ENCODE data around the gene CLEC4M. TPM values are rescaled to one million over a fixed set of nuclear protein-coding genes. Genes with fewer than 3 reads are reported as not detected.
"Not testable (repeated sequence)": the region's sequence is repeated elsewhere in the genome, so short reads cannot be mapped to it uniquely, and the experiment has no call there.

The CLEC4M gene
- total RNA-seq, 2 donors from 2014 or later = not detected

DNA sequence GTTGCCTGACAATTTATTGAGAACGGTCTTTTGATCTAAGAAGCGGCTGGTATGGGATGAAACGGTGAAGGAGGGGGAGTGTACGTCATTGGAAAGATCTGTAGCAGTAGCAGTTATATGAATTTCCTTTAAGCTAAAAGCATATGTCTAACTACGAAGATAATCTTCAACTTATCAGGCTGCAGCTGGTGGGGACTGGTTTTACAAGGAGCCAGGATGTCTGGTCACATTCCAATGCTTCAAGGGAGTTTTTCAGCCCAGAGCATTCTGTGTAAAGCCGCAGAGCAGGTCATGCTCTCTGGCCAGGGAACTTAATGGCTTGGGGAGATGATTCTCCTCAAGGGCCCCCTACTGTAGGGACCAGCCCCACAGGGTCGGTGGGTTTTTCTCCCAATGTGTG is 29.2 kb downstream of the CLEC4M start:
- no peaks in the 10 kb centered on the region for H3K4me1 Mint-ChIP-seq
- Histone ChIP-seq H3K27me3 (ENCODE audit: control insufficient read depth, insufficient read depth, low read length, poor library complexity, severe bottlenecking) (peaks cover 44% of the 10 kb centered on the region), H3K4me1 (ENCODE audit: control insufficient read depth, insufficient read depth, low read length) (no peaks in the 10 kb centered on the region), H3K4me3 (ENCODE audit: low read length) (no peak overlapping the region), H3K9me3 (ENCODE audit: control insufficient read depth, low read length) (no peaks in the 10 kb centered on the region), H3K27ac (ENCODE audit: low read depth, low read length) (no peak overlapping the region), H3K9ac (ENCODE audit: extremely low read depth, low read length, poor library complexity, severe bottlenecking) (no peak overlapping the region), H3K36me3 (ENCODE audit: control insufficient read depth, insufficient read depth, low read length) (no peaks in the 10 kb centered on the region)
- no peak for DNase-seq
- no peak overlapping the region for H3K4me3 Mint-ChIP-seq
- no peak overlapping the region for H3K27ac Mint-ChIP-seq
- TF ChIP-seq, protein P1, sequence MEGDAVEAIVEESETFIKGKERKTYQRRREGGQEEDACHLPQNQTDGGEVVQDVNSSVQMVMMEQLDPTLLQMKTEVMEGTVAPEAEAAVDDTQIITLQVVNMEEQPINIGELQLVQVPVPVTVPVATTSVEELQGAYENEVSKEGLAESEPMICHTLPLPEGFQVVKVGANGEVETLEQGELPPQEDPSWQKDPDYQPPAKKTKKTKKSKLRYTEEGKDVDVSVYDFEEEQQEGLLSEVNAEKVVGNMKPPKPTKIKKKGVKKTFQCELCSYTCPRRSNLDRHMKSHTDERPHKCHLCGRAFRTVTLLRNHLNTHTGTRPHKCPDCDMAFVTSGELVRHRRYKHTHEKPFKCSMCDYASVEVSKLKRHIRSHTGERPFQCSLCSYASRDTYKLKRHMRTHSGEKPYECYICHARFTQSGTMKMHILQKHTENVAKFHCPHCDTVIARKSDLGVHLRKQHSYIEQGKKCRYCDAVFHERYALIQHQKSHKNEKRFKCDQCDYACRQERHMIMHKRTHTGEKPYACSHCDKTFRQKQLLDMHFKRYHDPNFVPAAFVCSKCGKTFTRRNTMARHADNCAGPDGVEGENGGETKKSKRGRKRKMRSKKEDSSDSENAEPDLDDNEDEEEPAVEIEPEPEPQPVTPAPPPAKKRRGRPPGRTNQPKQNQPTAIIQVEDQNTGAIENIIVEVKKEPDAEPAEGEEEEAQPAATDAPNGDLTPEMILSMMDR (conservative IDR thresholded peaks at IDR 0.05) = no peak
- H3K36me3 Mint-ChIP-seq (ENCODE audit: low read depth) = no peaks in the 10 kb centered on the region
- 84 to 88% methylated on average over 6 to 7 of the region's 7 CpGs for WGBS, 2 experiments (ENCODE audit: insufficient coverage in 1 of 2, insufficient read length in 1 of 2)
- H3K9me3 Mint-ChIP-seq = peaks cover 8% of the 10 kb centered on the region
- peaks cover 78% of the 10 kb centered on the region for H3K27me3 Mint-ChIP-seq (ENCODE audit: insufficient read depth)

DNA sequence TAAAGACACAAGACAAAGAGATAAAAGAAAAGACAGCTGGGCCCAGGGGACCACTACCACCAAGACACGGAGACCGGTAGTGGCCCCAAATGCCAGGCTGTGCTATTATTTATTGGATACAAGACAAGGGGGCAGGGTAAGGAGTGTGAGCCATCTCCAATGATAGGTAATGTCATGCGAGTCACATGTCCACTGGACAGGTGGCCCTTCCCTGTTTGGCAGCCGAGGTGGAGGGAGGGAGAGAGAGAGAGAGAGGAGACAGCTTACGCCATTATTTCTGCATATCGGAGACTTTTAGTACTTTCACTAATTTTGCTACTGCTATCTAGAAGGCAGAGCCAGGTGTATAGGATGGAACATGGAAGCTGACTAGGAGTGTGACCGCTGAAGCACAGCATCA is 29.7 kb downstream of the CLEC4M start:
- H3K27ac Mint-ChIP-seq; H3K9ac ChIP-seq (ENCODE audit: extremely low read depth, low read length, poor library complexity, severe bottlenecking); H3K9me3 Mint-ChIP-seq; H3K4me1 ChIP-seq (ENCODE audit: control insufficient read depth, insufficient read depth, low read length); H3K36me3 ChIP-seq (ENCODE audit: control insufficient read depth, insufficient read depth, low read length); H3K4me3 Mint-ChIP-seq; H3K9me3 ChIP-seq (ENCODE audit: control insufficient read depth, low read length); H3K4me1 Mint-ChIP-seq; H3K4me3 ChIP-seq (ENCODE audit: low read length); H3K27ac ChIP-seq (ENCODE audit: low read depth, low read length); DNase-seq; H3K36me3 Mint-ChIP-seq (ENCODE audit: low read depth): not testable (repeated sequence)
- whole genome bisulfite sequencing, 2 experiments (ENCODE audit: insufficient coverage in 1 of 2, insufficient read length in 1 of 2) = 91 to 93% methylated on average over 3 to 7 of the region's 7 CpGs
- peaks cover 77% of the 10 kb centered on the region for H3K27me3 Mint-ChIP-seq (ENCODE audit: insufficient read depth)
- H3K27me3 ChIP-seq (ENCODE audit: control insufficient read depth, insufficient read depth, low read length, poor library complexity, severe bottlenecking) = peaks cover 40% of the 10 kb centered on the region

GRCh38 chr19:7793493-7793892 is 30.4 kb downstream of the CLEC4M start:
- Histone ChIP-seq H3K27ac (ENCODE audit: low read depth, low read length) (no peak overlapping the region), H3K9ac (ENCODE audit: extremely low read depth, low read length, poor library complexity, severe bottlenecking) (no peak overlapping the region), H3K36me3 (ENCODE audit: control insufficient read depth, insufficient read depth, low read length) (no peaks in the 10 kb centered on the region), H3K4me1 (ENCODE audit: control insufficient read depth, insufficient read depth, low read length) (no peaks in the 10 kb centered on the region), H3K4me3 (ENCODE audit: low read length) (no peak overlapping the region), H3K9me3 (ENCODE audit: control insufficient read depth, low read length) (no peaks in the 10 kb centered on the region), H3K27me3 (ENCODE audit: control insufficient read depth, insufficient read depth, low read length, poor library complexity, severe bottlenecking) (peaks cover 32% of the 10 kb centered on the region)
- TF ChIP-seq, protein P1 (conservative IDR thresholded peaks at IDR 0.05) = no peak
- no peak overlapping the region for H3K27ac Mint-ChIP-seq
- no peaks in the 10 kb centered on the region for H3K36me3 Mint-ChIP-seq (ENCODE audit: low read depth)
- no peak for DNase-seq
- H3K4me3 Mint-ChIP-seq = no peak overlapping the region
- H3K4me1 Mint-ChIP-seq = no peaks in the 10 kb centered on the region
- peaks cover 69% of the 10 kb centered on the region for H3K27me3 Mint-ChIP-seq (ENCODE audit: insufficient read depth)
- WGBS, 2 experiments (ENCODE audit: insufficient coverage in 1 of 2, insufficient read length in 1 of 2) = 66 to 70% methylated on average over 3 of the region's 3 CpGs
- peaks cover 8% of the 10 kb centered on the region for H3K9me3 Mint-ChIP-seq

GRCh38 chr19:7795555-7796161 is 32.6 kb downstream of the CLEC4M start:
- Histone ChIP-seq H3K27ac (ENCODE audit: low read depth, low read length) (no peak overlapping the region), H3K9me3 (ENCODE audit: control insufficient read depth, low read length) (no peaks in the 10 kb centered on the region), H3K4me1 (ENCODE audit: control insufficient read depth, insufficient read depth, low read length) (peaks cover 3% of the 10 kb centered on the region), H3K27me3 (ENCODE audit: control insufficient read depth, insufficient read depth, low read length, poor library complexity, severe bottlenecking) (peaks cover 10% of the 10 kb centered on the region), H3K9ac (ENCODE audit: extremely low read depth, low read length, poor library complexity, severe bottlenecking) (no peak overlapping the region), H3K4me3 (ENCODE audit: low read length) (no peak overlapping the region), H3K36me3 (ENCODE audit: control insufficient read depth, insufficient read depth, low read length) (no peaks in the 10 kb centered on the region)
- WGBS, 2 experiments (ENCODE audit: insufficient coverage in 1 of 2, insufficient read length in 1 of 2) = 94 to 96% methylated on average over 3 to 8 of the region's 8 CpGs
- H3K27ac Mint-ChIP-seq = no peak overlapping the region
- TF ChIP-seq, protein P1 (conservative IDR thresholded peaks at IDR 0.05) = no peak
- H3K36me3 Mint-ChIP-seq (ENCODE audit: low read depth) = no peaks in the 10 kb centered on the region
- H3K27me3 Mint-ChIP-seq (ENCODE audit: insufficient read depth) = peaks cover 56% of the 10 kb centered on the region
- H3K4me3 Mint-ChIP-seq = no peak overlapping the region
- peaks cover 5% of the 10 kb centered on the region for H3K4me1 Mint-ChIP-seq
- DNase-seq = no peak
- H3K9me3 Mint-ChIP-seq = peaks cover 13% of the 10 kb centered on the region

Measured in endodermal cell (in vitro differentiated cells).